Ectodermal cell (in vitro differentiated cells): ENCODE measurements around the gene SAPCD2.

ENCODE experiments used
- H3K27ac ChIP-seq: 2 replicates; pipeline ENCODE4 v1.7.0; 2013; ENCODE audit warnings: mild to moderate bottlenecking, low read depth, low read length; ENCODE audit not compliant: insufficient read depth, poor library complexity, severe bottlenecking
- H3K27me3 ChIP-seq: 2 replicates; pipeline ENCODE4 v1.7.0; 2013; ENCODE audit warnings: mild to moderate bottlenecking, low read length; ENCODE audit not compliant: insufficient read depth, control insufficient read depth, poor library complexity, severe bottlenecking
- H3K36me3 ChIP-seq: one replicate; pipeline ENCODE4 v1.7.0; 2013; ENCODE audit warnings: low read length; ENCODE audit not compliant: control insufficient read depth, insufficient read depth
- H3K4me1 ChIP-seq: one replicate; pipeline ENCODE4 v1.7.0; 2013; ENCODE audit warnings: low read length; ENCODE audit not compliant: control insufficient read depth, insufficient read depth
- H3K4me3 ChIP-seq: 2 replicates; pipeline ENCODE4 v1.7.0; 2013; ENCODE audit warnings: low read depth, low read length, control low read depth; ENCODE audit not compliant: insufficient read depth
- H3K9me3 ChIP-seq: 2 replicates; pipeline ENCODE4 v1.7.0; 2013; ENCODE audit warnings: mild to moderate bottlenecking, low read length, moderate library complexity; ENCODE audit not compliant: control insufficient read depth
- WGBS, 2 experiments: methylation state at CpG; one replicate each; pipeline ENCODE4 v1.1.7; 2013; ENCODE audit warnings: missing lambda C conversion rate in 2 of 2; 5-methylcytosine and 5-hydroxymethylcytosine counted together

SAPCD2 gene

DNA sequence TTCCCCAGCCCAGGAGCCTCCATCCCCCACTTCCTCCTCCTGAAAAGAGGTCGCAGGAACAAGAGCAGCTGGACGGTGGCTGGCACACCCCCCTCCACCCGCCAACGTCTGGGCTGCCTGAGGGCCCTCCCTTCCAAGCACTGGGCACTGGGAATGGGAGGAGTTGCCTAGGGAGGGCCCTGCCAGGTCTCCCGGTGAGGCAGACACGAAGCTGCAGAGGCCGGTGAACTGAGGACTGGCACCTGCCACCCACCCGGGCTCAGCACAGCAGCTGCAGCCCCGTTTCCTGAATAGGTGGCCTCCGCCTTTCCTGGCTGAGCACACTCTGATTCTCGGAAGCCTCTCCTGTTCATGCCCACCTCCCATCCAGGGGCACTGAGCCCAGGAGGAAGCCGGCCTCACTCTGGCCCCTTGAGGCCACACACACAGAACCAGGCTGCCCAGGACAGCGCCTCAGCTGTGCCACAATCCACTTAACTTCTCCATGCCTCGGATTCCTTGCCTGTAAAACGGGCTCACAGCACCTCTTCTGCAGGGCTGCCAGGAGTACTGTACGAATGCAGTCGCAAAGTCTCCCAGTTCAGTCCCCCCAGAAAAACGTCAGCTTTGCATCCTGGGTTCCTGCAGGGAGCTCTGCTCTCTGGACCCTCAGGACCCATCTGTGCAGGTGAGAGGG lies 25.7 kb downstream of the SAPCD2 start:
- H3K4me3 ChIP-seq, result peak overlapping the region; percentile 56
- WGBS, 2 experiments, result 76 to 80% methylated on average over 18 of the region's 18 CpGs
- H3K9me3 ChIP-seq, result no peaks in the 10 kb centered on the region
- no peak overlapping the region for H3K27ac ChIP-seq
- H3K36me3 ChIP-seq, result no peaks in the 10 kb centered on the region
- H3K27me3 ChIP-seq, result peaks cover 60% of the 10 kb centered on the region
- peaks cover 9% of the 10 kb centered on the region for H3K4me1 ChIP-seq

DNA sequence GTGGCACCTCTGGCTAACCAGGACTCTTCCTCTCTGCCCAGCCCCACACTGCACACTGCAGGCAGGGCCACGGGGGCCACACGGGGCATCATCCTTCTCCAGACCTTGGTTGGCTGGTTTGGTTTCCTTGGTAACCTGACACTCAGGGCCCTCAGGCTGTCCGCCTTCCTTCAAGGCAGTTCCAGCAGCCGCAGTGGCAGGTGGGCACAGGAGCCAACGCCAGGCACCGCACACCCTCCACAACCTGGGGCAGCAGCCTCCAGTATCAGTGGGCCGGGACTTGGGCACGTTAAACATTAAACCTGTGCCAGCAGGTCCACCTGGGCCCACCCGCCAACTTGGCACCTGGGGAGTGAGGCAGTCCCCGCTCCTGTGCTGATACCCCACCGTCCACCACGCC lies 26.3 kb downstream of the SAPCD2 start:
- peaks cover 3% of the 10 kb centered on the region for H3K36me3 ChIP-seq
- H3K4me1 ChIP-seq, result peaks cover 9% of the 10 kb centered on the region
- WGBS, 2 experiments, result 86 to 88% methylated on average over 12 of the region's 12 CpGs
- peaks cover 54% of the 10 kb centered on the region for H3K27me3 ChIP-seq
- H3K9me3 ChIP-seq, result no peaks in the 10 kb centered on the region
- H3K4me3 ChIP-seq, result no peak overlapping the region
- H3K27ac ChIP-seq, result no peak overlapping the region

DNA sequence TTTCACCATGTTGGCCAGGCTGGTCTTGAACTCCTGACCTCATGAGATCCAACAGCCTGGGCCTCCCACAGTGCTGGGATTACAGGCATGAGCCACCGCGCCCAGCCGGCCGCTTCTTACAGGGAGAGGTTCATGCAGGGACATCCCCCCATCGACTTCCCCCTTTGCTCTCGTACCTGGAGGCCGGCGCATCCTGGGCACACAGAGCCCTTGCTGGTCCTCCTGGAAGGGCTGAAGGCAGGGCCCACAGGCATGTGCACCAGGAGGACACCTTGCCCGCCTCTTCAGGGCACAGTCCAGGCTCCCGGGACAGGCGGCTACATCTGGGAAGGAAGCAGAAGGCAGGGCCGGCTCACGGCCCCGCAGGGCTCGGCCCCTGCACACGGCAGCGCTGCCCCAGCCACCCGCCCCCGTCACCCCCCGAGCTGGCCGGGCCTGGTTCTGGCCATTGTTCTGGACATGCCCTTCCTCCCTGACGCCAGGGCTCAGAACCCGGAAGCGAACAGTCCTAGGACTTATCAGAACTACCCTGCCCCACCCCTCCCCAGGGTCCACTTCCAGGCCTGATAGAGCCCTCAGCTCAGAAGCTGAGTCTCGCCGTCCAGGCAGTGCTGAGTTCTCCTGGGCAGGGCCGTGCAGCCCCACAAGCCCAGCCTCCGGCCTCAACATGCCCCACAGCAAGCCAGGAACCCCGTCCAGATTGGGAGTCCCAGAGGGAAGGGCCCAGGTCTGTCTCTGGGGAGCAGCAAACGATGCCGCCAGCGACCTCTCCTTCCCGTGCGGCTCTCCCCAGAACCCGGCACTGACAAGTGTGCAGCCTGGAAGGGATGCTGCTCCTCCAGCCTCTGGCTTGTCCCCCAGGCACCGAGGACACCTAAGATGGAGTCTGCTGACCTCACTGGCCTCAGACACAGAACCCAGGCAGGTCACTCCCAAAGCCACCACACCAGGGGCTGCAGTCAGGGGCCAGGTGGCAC lies 27.3 kb downstream of the SAPCD2 start:
- H3K27me3 ChIP-seq, result peaks cover 44% of the 10 kb centered on the region
- H3K27ac ChIP-seq, result no peak overlapping the region
- no peak overlapping the region for H3K4me3 ChIP-seq
- H3K9me3 ChIP-seq, result no peaks in the 10 kb centered on the region
- peaks cover 9% of the 10 kb centered on the region for H3K4me1 ChIP-seq
- WGBS, 2 experiments, result 90 to 91% methylated on average over 36 of the region's 36 CpGs
- peaks cover 4% of the 10 kb centered on the region for H3K36me3 ChIP-seq

DNA sequence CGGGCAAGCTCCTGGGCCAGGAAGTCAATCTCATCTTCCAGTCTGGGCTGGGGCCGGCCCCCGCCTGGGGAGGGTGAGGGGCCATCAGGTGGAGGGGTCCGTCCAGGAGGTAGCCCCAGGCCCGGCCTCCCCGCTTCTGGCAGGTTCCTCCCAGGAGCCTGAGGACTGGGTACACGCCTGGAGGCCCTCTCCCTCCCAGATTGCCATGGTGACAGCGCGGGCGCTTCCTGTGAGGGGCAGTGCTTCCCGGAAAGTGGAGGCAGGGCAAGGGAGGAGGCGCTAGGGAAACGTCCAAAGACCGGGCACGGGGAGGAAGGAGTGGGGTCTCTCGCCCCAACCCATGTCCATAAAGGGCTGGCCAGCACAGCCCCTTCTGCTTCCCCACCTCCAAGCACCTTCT lies 29.2 kb downstream of the SAPCD2 start:
- Histone ChIP-seq H3K36me3 (peaks cover 4% of the 10 kb centered on the region), H3K27ac (no peak overlapping the region), H3K4me3 (no peak overlapping the region), H3K27me3 (peaks cover 25% of the 10 kb centered on the region), H3K4me1 (peaks cover 9% of the 10 kb centered on the region), H3K9me3 (no peaks in the 10 kb centered on the region)
- WGBS, 2 experiments, result 77% methylated on average over 16 of the region's 16 CpGs

DNA sequence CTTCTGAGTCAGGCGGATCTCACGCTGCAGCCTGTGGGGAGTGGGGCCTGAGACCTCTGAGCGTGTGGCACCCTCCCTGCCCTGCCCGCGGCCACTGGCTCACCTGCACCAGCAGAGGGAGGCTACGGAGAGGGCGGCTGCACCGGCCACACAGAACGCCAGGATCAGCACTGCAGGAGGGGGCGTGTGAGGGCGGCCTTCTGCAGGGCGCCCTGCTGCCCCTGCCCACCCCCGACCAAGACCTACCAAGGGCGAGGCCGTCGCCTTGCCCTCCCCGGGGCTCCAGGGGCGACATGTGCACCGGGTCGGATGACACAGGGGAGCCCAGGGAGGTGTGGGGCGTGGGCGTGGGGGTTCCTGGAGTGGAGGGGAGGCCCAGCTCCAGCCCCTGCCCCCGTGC lies 29.8 kb downstream of the SAPCD2 start:
- peaks cover 4% of the 10 kb centered on the region for H3K36me3 ChIP-seq
- WGBS, 2 experiments, result 92 to 93% methylated on average over 23 of the region's 23 CpGs
- peaks cover 19% of the 10 kb centered on the region for H3K27me3 ChIP-seq
- H3K4me3 ChIP-seq, result no peak overlapping the region
- H3K9me3 ChIP-seq, result no peaks in the 10 kb centered on the region
- no peak overlapping the region for H3K27ac ChIP-seq
- peaks cover 9% of the 10 kb centered on the region for H3K4me1 ChIP-seq

DNA sequence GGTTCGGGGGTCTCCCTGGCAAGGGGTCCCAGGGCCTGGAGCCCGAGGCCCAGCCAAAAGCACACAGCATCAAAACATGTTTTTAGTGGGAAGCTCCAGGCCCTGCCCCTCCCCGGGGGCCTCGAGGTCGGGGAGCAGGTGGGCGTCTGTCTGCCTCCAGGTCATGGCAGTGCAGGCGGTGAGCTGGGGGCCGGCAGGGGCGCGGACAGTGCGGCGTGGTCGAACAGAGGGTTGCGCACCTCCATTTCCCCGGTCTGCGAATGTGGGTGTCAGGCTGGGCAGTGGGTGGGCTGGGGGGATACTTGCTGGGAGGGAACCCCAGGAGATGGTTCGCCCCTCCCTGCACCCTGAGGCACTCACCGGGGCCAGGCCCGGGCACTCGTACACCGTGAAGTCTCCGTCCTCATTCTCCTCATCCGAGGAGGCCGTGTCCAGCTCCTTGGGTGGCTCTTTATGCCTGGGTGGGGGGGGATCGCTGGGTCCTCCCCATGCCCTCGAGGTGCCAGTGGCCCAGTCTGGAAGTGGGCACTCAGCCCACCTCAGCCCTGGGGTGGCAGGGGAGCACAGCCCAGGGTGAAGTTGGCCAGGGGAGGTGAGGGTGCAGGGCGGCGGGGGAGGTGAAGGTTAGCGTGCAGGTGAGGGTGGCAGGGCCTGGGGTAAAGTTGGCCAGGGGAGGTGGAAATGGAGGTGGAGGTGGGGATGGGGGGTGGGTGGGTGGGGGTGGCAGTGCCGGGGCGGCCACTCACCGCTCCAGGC lies 30.6 kb downstream of the SAPCD2 start:
- Histone ChIP-seq H3K27ac (no peak overlapping the region), H3K36me3 (peaks cover 4% of the 10 kb centered on the region), H3K9me3 (no peaks in the 10 kb centered on the region), H3K27me3 (peaks cover 13% of the 10 kb centered on the region), H3K4me3 (no peak overlapping the region), H3K4me1 (peaks cover 2% of the 10 kb centered on the region)
- WGBS, 2 experiments, result 95 to 97% methylated on average over 32 of the region's 32 CpGs

DNA sequence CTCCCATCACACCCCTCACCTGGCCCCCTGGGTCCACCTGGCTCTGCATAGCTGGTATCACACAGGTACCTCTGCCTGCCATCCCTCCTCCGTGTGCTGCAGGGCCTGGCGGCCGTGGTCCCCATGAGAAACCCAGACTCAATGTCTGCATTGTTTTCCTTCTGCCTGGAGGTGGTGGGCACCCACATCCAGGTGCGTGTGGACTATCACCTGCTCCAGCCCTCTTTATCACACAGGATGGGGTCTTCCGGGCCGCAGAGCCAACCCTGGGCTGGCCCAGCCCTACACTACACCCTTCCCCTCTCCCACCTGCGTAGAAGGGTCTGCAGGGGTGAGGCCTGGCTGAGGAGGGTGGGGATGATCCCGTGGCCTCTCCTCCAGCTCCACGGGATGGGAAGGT lies 31.4 kb downstream of the SAPCD2 start:
- WGBS, 2 experiments, result 93% methylated on average over 9 of the region's 9 CpGs
- no peaks in the 10 kb centered on the region for H3K4me1 ChIP-seq

DNA sequence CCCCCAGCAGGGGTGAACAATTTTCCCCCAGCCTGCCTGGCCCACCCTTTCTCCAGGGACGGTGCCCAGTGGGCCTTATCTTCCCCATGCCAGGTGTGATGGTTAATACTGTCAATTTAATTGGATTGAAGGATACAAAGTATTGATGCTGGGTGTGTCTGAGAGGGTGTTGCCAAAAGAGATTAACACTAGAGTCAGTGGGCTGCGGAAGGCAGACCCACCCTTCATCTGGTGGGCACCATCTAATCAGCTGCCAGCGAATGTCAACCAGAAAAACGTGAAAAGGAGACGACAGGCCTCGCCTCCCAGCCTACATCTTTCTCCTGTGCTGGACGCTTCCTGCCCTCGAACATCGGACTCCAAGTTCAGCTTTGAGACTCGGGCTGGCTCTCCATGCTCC lies 32.9 kb downstream of the SAPCD2 start:
- H3K27me3 ChIP-seq, result peaks cover 5% of the 10 kb centered on the region
- H3K36me3 ChIP-seq, result peaks cover 4% of the 10 kb centered on the region
- no peaks in the 10 kb centered on the region for H3K9me3 ChIP-seq
- no peaks in the 10 kb centered on the region for H3K4me1 ChIP-seq
- H3K27ac ChIP-seq, result no peak overlapping the region
- 93 to 95% methylated on average over 10 of the region's 10 CpGs for WGBS, 2 experiments
- no peak overlapping the region for H3K4me3 ChIP-seq

More for the DNA sequence above, 31.4 kb downstream of the SAPCD2 start:
- Histone ChIP-seq H3K27me3 (peaks cover 8% of the 10 kb centered on the region), H3K36me3 (peaks cover 4% of the 10 kb centered on the region), H3K9me3 (no peaks in the 10 kb centered on the region), H3K27ac (no peak overlapping the region), H3K4me3 (no peak overlapping the region)

DNA sequence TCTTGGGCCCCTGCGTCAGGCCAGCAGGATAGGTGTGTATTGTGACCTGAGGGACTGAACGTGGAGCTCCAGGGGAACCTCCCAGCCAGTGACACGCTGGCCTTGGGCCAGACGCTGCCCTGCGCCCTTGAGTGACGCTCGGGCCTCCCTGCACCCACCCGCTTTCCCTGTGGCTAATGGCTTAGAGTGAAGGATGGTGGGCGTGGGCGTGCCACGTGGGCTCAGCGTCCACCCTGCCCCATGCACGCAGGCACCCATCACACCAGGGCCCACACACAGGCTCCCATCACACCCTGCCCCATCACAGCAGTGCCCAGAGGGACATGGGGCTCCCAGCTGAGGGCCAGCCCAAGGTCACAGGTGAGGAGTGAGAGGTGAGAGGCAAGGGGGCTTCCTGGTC lies 33.3 kb downstream of the SAPCD2 start:
- Histone ChIP-seq H3K4me1 (no peaks in the 10 kb centered on the region), H3K27me3 (peaks cover 5% of the 10 kb centered on the region), H3K36me3 (peaks cover 4% of the 10 kb centered on the region), H3K9me3 (no peaks in the 10 kb centered on the region), H3K27ac (no peak overlapping the region), H3K4me3 (no peak overlapping the region)
- 89 to 96% methylated on average over 13 of the region's 13 CpGs for WGBS, 2 experiments

DNA sequence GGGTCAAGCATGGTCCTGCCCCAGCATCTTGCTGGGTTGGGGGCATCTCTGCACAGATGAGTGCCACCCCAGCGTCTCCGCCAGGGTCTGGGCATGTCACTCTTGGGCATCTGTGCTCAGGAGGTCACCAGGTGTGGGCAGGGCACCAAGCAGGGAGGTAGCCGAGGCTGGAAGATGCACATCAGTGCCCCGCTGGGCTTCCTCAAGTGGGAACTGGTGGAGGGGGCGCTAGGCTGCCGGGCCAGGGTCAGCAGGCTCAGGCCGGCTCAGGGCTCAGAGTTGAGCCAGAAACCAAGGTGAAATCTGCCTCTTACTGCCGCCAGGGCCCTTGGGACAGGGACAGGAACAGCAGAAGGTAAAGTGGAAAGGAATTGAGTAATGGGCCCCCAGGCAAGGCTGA lies 34.4 kb downstream of the SAPCD2 start:
- H3K27me3 ChIP-seq, result peaks cover 5% of the 10 kb centered on the region
- 83 to 87% methylated on average over 8 of the region's 8 CpGs for WGBS, 2 experiments
- H3K4me1 ChIP-seq, result no peaks in the 10 kb centered on the region
- no peak overlapping the region for H3K4me3 ChIP-seq
- H3K36me3 ChIP-seq, result peaks cover 4% of the 10 kb centered on the region
- H3K27ac ChIP-seq, result no peak overlapping the region
- no peaks in the 10 kb centered on the region for H3K9me3 ChIP-seq
